Measurements from ENCODE around the gene VWA5B2. TPM values are rescaled to one million over a fixed set of nuclear protein-coding genes. Genes with fewer than 3 reads are reported as not detected.
A peak's percentile ranks its signal among the peaks of the same experiment; 100 is the strongest.

The VWA5B2 gene
- total and polyA plus RNA-seq, 9 of the 15 experiments (the other 6 are each of a cell fraction or from before 2014, with no cell fraction given) = 0.04 TPM; not detected in 8

DNA sequence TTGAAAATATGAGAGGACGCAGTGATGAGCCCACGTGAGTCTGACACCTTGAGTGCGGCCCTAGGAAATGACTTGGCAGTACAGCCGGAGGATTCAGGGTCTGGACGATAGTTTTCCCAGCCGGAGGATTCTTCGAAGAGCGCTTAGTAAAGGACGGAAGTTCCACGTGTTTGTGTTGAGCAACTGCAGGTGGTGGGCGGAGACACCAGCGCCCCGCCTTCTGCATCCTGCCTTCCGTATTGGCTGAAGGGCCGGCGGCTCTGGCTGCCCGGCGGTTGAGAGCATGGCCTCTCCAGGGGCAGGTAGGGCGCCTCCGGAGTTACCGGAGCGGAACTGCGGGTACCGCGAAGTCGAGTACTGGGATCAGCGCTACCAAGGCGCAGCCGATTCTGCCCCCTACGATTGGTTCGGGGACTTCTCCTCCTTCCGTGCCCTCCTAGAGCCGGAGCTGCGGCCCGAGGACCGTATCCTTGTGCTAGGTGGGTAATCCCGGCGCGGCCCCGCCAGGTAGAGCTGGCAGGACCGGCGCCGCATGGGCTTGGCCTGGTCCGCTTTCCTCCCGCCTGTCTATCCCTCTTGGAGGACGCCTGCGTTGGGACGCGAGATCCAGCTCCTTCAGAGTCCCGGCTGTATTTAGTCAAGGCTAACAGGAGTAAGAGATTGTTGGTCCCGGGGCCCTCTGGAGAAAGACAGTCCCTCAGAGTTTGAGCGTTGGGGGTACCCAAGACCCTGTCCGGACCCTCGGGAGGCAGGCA lies 20.2 kb downstream of the VWA5B2 start, which contains the start of gene EEF1AKMT4 (continued):
- no peak for TF ChIP-seq PCBP1 (IDR thresholded peaks at IDR 0.05; ENCODE audit: low read depth, low read length, poor library complexity, severe bottlenecking)
- TF ChIP-seq, protein P1, sequence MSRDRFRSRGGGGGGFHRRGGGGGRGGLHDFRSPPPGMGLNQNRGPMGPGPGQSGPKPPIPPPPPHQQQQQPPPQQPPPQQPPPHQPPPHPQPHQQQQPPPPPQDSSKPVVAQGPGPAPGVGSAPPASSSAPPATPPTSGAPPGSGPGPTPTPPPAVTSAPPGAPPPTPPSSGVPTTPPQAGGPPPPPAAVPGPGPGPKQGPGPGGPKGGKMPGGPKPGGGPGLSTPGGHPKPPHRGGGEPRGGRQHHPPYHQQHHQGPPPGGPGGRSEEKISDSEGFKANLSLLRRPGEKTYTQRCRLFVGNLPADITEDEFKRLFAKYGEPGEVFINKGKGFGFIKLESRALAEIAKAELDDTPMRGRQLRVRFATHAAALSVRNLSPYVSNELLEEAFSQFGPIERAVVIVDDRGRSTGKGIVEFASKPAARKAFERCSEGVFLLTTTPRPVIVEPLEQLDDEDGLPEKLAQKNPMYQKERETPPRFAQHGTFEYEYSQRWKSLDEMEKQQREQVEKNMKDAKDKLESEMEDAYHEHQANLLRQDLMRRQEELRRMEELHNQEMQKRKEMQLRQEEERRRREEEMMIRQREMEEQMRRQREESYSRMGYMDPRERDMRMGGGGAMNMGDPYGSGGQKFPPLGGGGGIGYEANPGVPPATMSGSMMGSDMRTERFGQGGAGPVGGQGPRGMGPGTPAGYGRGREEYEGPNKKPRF (IDR thresholded peaks at IDR 0.05; ENCODE audit: low read depth, low read length) = no peak
- TF ChIP-seq CBFA2T3 (IDR thresholded peaks at IDR 0.05) = no peak
- no peak for TF ChIP-seq RFX7 (CRISPR knock-in tag; IDR thresholded peaks at IDR 0.05)
- TF ChIP-seq MYC (IDR thresholded peaks at IDR 0.05; ENCODE audit: low read depth, low read length) = peak; percentile 99
- peak; percentile 56; the same call in 1 of the 2 replicates for TF ChIP-seq MYC (CRISPR knock-in tag; IDR thresholded peaks at IDR 0.05; ENCODE audit: borderline replicate concordance, low read depth)
- TF ChIP-seq RBM14 (IDR thresholded peaks at IDR 0.05; ENCODE audit: borderline replicate concordance, insufficient read depth, low read depth, low read length) = no peak
- TF ChIP-seq ZNF77 (CRISPR knock-in tag; IDR thresholded peaks at IDR 0.05) = no peak
- TF ChIP-seq THRAP3 (IDR thresholded peaks at IDR 0.05; ENCODE audit: borderline replicate concordance) = no peak
- no peak; the same call in 1 of the 2 replicates for TF ChIP-seq CXXC5 (CRISPR knock-in tag; IDR thresholded peaks at IDR 0.05)
- TF ChIP-seq ZNF408 (CRISPR knock-in tag; IDR thresholded peaks at IDR 0.05; ENCODE audit: low read depth) = no peak
- TF ChIP-seq, protein P2, sequence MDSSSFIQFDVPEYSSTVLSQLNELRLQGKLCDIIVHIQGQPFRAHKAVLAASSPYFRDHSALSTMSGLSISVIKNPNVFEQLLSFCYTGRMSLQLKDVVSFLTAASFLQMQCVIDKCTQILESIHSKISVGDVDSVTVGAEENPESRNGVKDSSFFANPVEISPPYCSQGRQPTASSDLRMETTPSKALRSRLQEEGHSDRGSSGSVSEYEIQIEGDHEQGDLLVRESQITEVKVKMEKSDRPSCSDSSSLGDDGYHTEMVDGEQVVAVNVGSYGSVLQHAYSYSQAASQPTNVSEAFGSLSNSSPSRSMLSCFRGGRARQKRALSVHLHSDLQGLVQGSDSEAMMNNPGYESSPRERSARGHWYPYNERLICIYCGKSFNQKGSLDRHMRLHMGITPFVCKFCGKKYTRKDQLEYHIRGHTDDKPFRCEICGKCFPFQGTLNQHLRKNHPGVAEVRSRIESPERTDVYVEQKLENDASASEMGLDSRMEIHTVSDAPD (CRISPR knock-in tag; IDR thresholded peaks at IDR 0.05) = no peak
- no peak for TF ChIP-seq MYBL2 (IDR thresholded peaks at IDR 0.05; ENCODE audit: low read depth)
- TF ChIP-seq MYBL2 (CRISPR knock-in tag; IDR thresholded peaks at IDR 0.05; ENCODE audit: borderline replicate concordance) = no peak
- no peak for TF ChIP-seq SREBF2 (CRISPR knock-in tag; IDR thresholded peaks at IDR 0.05)
- TF ChIP-seq, protein P3, sequence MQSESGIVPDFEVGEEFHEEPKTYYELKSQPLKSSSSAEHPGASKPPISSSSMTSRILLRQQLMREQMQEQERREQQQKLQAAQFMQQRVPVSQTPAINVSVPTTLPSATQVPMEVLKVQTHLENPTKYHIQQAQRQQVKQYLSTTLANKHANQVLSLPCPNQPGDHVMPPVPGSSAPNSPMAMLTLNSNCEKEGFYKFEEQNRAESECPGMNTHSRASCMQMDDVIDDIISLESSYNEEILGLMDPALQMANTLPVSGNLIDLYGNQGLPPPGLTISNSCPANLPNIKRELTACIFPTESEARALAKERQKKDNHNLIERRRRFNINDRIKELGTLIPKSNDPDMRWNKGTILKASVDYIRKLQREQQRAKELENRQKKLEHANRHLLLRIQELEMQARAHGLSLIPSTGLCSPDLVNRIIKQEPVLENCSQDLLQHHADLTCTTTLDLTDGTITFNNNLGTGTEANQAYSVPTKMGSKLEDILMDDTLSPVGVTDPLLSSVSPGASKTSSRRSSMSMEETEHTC (IDR thresholded peaks at IDR 0.05) = peak; percentile 20; the same call in 1 of the 2 replicates
- TF ChIP-seq PCBP2 (IDR thresholded peaks at IDR 0.05; ENCODE audit: low read depth, low read length, poor library complexity, severe bottlenecking) = no peak
- TF ChIP-seq HNRNPUL1 (IDR thresholded peaks at IDR 0.05; ENCODE audit: low read length) = no peak
- TF ChIP-seq PYGO2 (tag; IDR thresholded peaks at IDR 0.05) = no peak
- no peak for TF ChIP-seq HMG20A (CRISPR knock-in tag; conservative IDR thresholded peaks at IDR 0.05)
- TF ChIP-seq SMARCA5 (IDR thresholded peaks at IDR 0.05) = no peak
- TF ChIP-seq GABPB2 (CRISPR knock-in tag; conservative IDR thresholded peaks at IDR 0.05) = no peak
- TF ChIP-seq, protein P4, sequence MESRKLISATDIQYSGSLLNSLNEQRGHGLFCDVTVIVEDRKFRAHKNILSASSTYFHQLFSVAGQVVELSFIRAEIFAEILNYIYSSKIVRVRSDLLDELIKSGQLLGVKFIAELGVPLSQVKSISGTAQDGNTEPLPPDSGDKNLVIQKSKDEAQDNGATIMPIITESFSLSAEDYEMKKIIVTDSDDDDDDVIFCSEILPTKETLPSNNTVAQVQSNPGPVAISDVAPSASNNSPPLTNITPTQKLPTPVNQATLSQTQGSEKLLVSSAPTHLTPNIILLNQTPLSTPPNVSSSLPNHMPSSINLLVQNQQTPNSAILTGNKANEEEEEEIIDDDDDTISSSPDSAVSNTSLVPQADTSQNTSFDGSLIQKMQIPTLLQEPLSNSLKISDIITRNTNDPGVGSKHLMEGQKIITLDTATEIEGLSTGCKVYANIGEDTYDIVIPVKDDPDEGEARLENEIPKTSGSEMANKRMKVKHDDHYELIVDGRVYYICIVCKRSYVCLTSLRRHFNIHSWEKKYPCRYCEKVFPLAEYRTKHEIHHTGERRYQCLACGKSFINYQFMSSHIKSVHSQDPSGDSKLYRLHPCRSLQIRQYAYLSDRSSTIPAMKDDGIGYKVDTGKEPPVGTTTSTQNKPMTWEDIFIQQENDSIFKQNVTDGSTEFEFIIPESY (CRISPR knock-in tag; IDR thresholded peaks at IDR 0.05) = no peak

Data from K562 (cell line).